Progenitor cell of endocrine pancreas (in vitro differentiated cells): Measurements from ENCODE around the gene CAPNS1. TPM values are rescaled to one million over a fixed set of nuclear protein-coding genes. Genes with fewer than 3 reads are reported as not detected.

Experiments used
- DNase-seq: peaks from one replicate; pipeline ENCODE4 v3.0.0; 2021; ENCODE audit warnings: low spot score; ENCODE audit not compliant: unreplicated experiment
- H3K27ac Mint-ChIP-seq: 2 replicates; pipeline ENCODE4 v1.8.0; 2021; ENCODE audit warnings: mild to moderate bottlenecking, moderate library complexity, mixed read lengths
- H3K27me3 Mint-ChIP-seq: 2 replicates; pipeline ENCODE4 v1.8.0; 2021; ENCODE audit warnings: mixed read lengths
- H3K36me3 Mint-ChIP-seq: 2 replicates; pipeline ENCODE4 v1.8.0; 2022; ENCODE audit warnings: mixed read lengths; ENCODE audit not compliant: insufficient read depth
- H3K4me1 Mint-ChIP-seq: 2 replicates; pipeline ENCODE4 v1.8.0; 2021; ENCODE audit warnings: low read depth, mixed read lengths
- H3K4me3 Mint-ChIP-seq: 2 replicates; pipeline ENCODE4 v1.8.0; 2021; ENCODE audit warnings: low read depth, mild to moderate bottlenecking, moderate library complexity, mixed read lengths
- H3K9me3 Mint-ChIP-seq: 2 replicates; pipeline ENCODE4 v1.8.0; 2021; ENCODE audit warnings: low read depth, mixed read lengths
- CTCF ChIP-seq: fragments of 200-600 bp; sonication (generic); IDR thresholded peaks from one replicate; pipeline ENCODE4 v1.5.0; 2021; ENCODE audit warnings: antibody characterized with exemption, mild to moderate bottlenecking; ENCODE audit not compliant: unreplicated experiment
- total RNA-seq: library from RNA; stranded (reverse); gene quantifications from 2 replicates; pipeline ENCODE4 v1.2.1, GENCODE V29; 2021

The CAPNS1 gene
- total RNA-seq, 1 donor from 2014 or later: 435 TPM

GRCh38 chr19:36198119-36198518 is 58.3 kb downstream of the CAPNS1 start:
- H3K9me3 Mint-ChIP-seq: no peaks in the 10 kb centered on the region
- no peak overlapping the region for H3K27ac Mint-ChIP-seq
- no peaks in the 10 kb centered on the region for H3K27me3 Mint-ChIP-seq
- no peak overlapping the region for H3K4me3 Mint-ChIP-seq
- TF ChIP-seq CTCF: no peak
- DNase-seq: no peak
- H3K36me3 Mint-ChIP-seq: peaks cover 2% of the 10 kb centered on the region
- H3K4me1 Mint-ChIP-seq: no peaks in the 10 kb centered on the region

Other genes starting within 250 kb of the CAPNS1 start
- 11.4 and 13.9 TPM in 2 replicates for gene NFKBID, start 239.5 kb upstream of the CAPNS1 start, total RNA-seq
- 1.6 TPM in 1 of 2 replicates, not detected in the other for gene HCST, start 237.5 kb upstream of the CAPNS1 start, total RNA-seq
- not detected in 2 replicates for gene TYROBP, start 231.8 kb upstream of the CAPNS1 start, total RNA-seq
- 31.0 and 31.5 TPM in 2 replicates for gene LRFN3, start 203.7 kb upstream of the CAPNS1 start, total RNA-seq
- 13.3 and 14.4 TPM in 2 replicates for gene SDHAF1, start 144.9 kb upstream of the CAPNS1 start, total RNA-seq
- 32.8 and 33.2 TPM in 2 replicates for gene SYNE4, start 131.3 kb upstream of the CAPNS1 start, total RNA-seq
- gene ALKBH6, start 125.9 kb upstream of the CAPNS1 start, total RNA-seq: 32.9 and 36.8 TPM in 2 replicates
- 16.2 and 17.9 TPM in 2 replicates for gene CLIP3, start 107.2 kb upstream of the CAPNS1 start, total RNA-seq
- 10.1 and 10.4 TPM in 2 replicates for gene THAP8, start 85.8 kb upstream of the CAPNS1 start, total RNA-seq
- gene WDR62, start 85.2 kb upstream of the CAPNS1 start, total RNA-seq: 9.2 and 10.6 TPM in 2 replicates
- 0.47 TPM in 1 of 2 replicates, not detected in the other for gene OVOL3, start 28.9 kb upstream of the CAPNS1 start, total RNA-seq
- 84.8 and 85.8 TPM in 2 replicates for gene POLR2I, start 25.2 kb upstream of the CAPNS1 start, total RNA-seq
- gene TBCB, start 24.6 kb upstream of the CAPNS1 start, total RNA-seq: 138 and 148 TPM in 2 replicates
- gene COX7A1, start 12.4 kb downstream of the CAPNS1 start, total RNA-seq: not detected in 2 replicates
- 8.2 and 9.0 TPM in 2 replicates for gene ZNF565, start 74.6 kb downstream of the CAPNS1 start, total RNA-seq
- gene ZNF146, start 75.0 kb downstream of the CAPNS1 start, total RNA-seq: 99.0 and 101 TPM in 2 replicates
- 18.8 and 19.2 TPM in 2 replicates for gene ZFP14, start 239.1 kb downstream of the CAPNS1 start, total RNA-seq